SHP77 treated with DMSO at 0.1 percent for 48 hours (cell line): Measurements from ENCODE around the gene WWOX.

Experiments used
- DNase-seq: peaks from one replicate; lab custom pipeline; 2025; lab: John Stamatoyannopoulos, UW

The WWOX gene

DNA sequence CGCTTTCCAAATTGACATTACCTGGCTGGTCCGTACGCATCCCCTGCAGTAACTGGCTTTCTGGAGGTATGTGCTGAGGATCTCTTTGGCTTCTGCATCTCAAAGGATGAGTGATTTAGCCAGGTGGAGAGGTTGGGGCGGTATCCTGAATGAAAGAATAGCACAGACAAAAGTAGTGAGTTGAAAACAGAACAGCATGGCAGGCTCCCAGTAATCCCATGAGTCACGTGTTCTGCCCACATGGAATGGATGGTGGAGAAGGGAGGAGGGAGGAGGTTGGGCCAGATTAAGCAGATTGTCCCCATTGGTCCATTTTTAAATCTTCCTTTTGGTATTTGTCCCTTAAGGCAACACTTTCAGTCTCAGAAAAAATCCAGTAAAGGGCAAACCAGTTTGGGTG is 176.0 kb downstream of the WWOX start:
- no peak for DNase-seq

DNA sequence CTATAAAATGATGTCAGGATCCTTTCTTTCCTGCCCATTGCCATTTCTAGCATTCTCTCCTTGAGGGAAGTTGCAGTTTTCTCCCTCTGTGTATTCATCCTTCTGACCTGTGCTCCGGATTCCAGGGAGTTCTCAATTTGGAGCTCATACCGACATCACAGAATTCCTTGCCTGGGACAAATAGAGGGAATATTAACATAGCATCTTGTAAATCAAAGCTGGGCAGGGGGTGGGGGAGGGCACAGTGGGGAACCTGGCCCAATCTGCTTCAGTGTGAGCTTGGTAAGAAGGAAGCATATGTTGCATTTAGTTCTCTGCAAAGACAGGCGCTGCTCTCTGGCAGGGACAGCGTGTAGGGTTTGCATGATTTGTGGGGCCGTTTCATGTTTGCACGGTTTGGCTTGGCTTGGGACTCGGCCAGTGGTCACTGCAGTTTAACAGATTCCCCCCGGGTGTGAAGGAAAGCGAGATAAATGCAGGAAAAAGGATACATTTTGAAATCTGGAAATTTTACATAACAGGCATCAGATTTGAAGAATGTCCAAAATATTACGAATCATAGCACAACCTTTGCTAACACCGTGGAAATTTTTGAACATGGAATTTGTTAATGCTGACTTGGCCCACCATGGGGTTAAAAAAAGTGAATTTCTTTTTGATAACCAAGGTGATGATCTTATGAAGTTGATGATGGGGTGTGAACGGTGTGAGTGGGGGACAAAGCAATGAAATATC is 178.0 kb downstream of the WWOX start:
- no peak for DNase-seq

DNA sequence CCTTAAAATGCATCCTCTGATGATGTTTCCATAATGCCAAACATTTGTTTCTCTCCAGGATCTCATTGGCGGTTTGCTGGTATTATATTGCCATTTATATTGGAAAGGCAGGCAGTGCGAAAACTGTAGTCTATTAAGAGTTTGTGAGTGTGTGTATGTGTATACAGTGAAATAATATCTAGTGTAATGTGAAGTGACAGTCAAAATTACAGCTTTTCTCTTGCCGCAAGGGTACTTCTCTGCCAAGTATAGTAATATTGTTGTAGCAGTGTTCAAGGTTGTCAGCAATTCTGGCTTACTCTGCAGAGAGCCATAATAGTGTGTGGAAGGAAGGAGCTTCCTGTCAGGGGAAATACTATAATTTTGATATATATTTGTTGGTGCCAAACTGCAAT is 178.6 kb downstream of the WWOX start:
- no peak for DNase-seq

DNA sequence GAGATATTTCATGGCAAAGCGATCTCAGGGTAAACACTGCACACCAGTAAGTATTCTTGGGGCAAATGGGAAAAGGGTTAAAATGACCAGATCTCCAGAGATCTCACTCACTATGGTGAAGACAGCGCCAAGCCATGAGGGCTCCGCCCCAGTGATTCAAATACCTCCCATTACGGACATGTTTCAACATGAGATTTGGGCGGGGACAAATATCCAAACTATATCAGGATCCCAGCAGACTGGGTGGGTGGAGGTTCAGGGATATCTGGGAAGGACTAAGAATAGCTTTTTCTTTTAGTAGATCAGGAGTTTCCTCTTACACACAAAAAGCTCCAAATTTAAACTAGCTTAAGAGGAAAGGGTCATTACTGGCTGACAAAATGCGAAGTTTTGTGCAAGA is 181.7 kb downstream of the WWOX start:
- no peak for DNase-seq

DNA sequence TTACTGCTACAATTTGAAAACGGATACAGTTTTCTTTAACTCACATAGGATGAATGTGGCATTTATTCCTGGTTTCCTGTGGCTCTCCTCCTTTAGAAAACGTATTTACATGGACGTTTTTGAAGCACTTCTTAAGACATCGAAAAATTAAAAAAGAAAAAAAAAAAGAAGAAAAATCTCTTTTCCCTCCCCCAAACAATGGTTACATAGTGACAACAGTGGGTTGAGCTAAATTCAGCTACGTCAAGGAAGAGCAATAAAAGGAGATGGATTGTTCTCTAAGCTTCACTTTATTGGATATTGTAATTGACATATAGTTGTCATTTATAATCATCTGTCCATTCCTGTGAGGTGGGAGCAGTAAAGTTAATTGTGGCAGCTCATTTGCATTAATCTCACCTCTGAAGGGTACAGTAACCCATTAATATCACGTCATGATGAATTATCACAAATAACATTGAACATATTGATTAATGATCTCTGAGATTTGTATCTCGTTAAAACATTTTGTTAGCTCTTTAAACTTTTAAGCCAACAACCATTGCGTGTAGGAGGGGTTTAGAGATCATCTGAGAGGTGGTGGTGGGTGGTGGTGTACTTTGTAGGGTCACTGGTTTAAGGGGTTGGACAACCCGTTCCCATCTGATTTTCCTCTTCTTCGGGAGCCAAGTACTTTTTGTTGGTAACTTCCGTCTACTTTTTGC is 184.2 kb downstream of the WWOX start:
- DNase-seq = no peak

DNA sequence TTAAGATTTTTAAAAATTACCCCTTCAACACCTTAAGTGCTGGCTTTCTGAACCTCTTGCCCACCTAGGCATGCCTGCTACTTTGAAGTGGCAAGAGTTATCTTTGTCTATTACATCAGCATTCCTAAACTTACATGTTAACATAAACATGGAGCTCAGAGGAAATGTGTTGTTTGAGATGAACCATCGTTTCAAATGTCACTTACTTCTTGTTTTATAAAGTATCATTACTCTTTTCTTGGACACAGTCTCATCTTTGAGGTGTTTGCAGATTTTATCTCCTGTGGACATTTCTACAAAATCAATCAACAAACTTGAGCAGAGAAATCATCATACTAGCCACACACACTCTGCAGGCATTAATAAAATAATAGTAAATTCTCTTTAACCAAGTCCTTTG is 184.9 kb downstream of the WWOX start:
- DNase-seq = no peak

DNA sequence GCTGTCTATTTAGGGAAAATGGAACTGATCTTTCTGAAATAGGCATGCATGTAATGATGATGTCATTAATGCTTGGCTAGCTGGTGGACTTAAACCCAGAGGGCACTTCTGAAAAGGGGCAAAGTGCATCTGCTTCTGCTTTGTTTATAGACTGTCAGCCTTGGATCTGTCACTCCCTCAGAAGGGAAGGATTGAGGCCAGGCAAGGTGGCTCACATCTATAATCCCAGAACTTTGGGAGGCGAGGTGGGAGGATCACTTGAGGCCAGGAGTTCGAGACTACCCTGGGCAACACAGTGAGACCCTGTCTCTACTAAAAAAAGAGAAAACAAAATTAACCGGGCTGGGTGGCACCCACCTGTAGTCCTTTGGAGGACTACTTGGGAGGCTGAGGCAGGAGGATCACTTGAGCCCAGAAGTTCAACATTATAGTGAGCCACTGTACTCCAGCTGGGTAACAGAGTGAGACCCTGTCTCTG is 185.5 kb downstream of the WWOX start:
- no peak for DNase-seq

DNA sequence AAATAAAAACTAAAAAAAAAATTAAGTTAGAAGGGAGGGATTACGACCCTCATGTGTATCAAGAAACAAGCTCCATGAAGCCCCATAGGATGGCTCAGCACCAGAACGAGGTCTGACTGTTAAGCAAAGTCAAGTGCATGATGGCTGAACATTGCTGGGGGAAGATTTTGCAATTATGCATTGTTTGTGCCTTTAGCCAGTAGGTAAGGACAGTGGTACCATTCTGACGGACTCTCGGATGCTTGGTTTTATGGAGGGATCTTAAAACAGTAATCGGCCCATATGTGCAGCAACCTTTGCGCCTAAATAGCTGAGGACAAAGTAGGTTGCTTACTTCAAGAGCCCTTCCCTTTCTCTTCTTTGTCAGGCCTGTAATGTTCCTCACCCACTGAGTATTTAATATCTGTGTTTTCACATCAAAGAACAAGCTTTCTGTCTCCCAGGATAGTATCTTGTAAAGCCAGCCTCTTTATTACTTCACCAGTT is 186.0 kb downstream of the WWOX start:
- no peak for DNase-seq

DNA sequence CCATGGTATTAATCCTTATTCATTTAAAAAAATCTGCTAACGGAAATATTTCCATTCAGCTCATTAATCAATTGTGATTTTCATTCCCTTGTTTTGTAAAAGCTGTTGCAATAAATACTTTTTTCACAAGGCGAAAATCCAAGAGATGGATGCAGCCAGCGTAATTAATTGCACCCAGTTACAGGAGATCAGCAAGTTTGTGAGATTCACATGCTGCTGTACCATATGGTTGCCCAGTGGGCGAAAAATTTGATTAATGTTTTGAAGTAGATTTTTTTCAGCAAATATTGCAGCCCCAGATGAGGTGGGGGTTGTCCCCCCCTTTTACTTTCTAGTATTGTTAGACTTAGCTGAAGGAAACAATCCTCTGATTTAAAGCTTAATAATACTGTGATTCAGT is 186.6 kb downstream of the WWOX start:
- DNase-seq = no peak

DNA sequence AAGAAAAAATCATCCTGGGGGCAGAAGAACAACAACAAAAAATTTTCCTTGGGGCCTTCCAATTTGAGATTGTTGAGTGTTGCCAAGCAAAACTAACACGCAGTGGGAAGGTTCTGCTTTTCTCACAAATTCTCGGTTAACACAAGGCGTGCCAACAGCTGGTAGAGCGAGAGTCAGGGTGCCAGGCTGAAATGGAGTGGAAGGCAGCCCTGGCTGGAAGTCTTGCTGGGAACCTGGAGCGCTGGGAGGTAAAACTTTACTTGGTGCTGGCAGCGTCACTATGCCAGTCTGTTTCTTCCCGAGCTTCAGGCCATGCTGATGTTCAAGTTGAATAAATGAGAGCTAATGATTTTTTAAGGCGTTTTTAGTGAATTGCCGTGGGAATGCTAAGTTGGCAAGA is 189.4 kb downstream of the WWOX start:
- no peak for DNase-seq

DNA sequence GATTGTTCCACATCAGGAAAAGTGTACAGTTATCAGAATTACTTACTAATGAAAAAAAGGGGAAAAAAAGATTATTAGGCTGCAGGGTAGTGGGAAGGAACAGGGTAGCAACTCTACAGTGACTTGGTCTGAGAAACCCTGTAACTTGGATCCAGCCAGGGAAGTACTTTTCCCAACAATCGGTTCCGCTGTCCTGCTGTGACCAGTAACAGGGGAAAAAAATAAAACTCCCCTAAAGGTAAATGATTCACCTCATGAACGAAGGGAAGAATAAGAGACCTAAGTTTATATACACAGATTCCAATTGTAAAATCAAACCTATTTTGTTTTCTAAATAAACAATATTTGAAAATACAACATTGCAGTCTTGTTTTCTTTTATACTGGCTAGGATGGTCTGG is 189.9 kb downstream of the WWOX start:
- no peak for DNase-seq

DNA sequence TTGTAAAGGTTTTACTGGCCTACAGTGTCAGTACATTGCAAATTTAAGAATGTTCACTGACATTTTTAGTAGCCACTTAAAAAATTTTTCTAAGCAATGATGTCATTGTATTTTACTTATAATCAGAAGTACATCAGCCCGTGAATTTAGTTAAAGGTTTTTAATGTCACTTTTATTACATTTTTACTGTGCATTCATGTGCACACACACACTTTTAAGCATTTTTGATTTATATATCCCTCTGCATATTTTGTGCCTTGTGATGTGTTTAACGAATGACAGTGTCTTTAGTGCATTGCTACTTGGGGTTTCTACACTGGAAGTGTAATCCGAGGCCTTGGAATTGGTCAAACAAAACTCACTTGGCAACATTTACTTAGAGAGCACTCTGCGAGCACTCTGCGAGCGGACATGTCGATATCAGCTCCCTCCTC is 190.4 kb downstream of the WWOX start:
- DNase-seq = no peak

DNA sequence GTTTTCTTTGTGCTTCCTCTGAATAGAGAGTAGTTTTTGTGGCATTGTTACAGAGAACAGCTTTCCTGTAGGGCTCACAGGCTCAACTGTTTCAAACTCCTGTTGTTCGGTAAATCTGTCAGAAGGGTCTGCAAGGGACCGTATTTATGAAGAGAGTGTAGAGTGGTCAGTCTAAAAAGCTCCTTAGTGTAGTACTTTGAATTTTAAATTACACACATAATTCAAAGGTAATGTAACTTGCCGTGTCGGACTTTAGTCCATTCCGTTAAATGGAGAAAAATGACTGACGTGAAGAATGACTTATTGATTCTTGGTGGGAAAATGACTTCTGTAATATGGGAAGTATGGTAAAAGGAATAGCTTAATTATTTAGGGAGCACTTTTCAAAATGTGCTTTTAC is 190.9 kb downstream of the WWOX start:
- peak; percentile 65 for DNase-seq

DNA sequence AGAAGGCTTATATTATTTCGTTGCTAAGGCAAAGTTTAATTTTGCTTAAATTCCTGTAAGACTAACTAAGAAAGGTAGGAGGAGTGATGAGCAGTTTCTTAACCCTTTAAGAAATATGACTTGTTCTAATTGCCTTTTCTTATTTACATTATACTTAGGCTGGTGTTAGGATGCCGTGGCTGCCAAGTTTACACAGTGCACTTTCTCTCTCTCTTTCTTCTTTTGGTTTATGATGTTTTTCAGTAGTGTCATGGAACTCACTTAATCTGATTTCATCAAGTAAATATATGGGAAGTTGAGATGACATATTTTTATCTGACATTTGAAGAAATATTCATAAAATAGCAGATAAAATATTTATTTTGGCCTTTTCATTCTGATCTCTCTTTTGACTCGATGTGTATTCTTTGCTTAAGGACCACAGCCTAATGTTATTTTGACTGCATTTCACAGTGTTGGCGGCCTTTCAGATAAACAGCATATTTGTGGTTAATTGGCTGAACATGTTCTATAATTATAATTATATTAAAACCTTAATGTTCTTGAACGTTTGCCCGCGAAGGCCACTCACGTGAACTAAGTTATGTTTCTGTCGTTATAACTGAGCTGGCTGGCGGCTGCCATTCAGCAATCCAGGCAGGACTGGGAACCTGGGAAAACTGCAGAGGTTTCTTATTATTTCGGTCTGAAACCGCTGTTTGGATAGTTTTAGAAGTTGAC is 191.6 kb downstream of the WWOX start:
- peak; percentile 49 for DNase-seq

DNA sequence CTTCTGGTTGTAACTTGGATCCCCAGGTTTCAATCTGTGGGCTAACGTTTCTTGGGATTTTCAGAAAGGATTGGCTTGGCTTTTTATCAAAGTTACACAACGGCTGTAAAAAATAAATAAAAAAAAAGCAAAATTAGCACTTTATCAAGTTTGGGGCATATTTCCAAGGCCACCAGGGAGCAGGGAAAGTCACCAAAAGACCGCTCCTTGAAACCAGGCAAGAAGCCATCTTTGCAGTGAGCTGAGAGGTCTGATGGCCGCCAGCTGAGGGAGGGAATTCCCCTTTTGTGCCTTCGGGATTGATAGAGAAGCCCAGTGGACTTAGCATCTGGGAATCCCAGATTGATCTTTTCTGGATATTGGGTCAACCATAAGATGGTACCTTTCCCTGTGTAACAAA is 192.2 kb downstream of the WWOX start:
- no peak for DNase-seq

DNA sequence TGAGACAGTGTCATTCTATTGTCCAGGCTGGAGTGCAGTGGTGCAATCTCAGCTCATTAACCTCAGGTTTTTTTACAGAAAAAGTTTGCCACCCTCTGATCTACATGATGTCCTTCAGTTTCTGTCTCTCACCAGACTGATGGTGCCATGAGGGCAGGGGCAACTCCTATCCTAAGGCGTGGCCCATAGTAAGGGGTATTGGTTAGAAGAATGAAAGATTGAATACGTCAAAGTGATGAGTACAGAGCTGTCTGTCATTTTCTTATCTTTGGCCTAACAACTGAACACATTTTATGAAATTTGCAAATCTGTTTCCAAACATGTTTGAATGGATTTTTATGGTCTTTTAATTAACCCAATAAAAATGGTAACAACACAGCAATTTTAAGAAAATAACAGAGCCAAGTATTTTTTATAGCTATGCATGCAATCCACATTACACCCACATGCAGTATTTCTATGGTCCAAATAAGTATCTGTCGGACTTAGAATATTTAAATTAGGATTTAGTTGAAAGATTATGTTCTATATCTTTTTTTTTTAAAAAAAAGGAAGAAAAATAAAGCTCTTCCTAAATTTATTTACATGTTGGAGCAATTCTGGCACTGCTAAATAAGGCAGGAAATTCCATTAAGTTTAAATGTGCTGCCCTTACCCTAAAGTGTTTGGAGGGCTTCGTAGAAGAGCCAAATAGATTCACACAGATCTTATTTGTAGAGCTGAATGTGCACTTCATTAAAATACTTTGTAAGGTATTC is 192.8 kb downstream of the WWOX start:
- DNase-seq = no peak

DNA sequence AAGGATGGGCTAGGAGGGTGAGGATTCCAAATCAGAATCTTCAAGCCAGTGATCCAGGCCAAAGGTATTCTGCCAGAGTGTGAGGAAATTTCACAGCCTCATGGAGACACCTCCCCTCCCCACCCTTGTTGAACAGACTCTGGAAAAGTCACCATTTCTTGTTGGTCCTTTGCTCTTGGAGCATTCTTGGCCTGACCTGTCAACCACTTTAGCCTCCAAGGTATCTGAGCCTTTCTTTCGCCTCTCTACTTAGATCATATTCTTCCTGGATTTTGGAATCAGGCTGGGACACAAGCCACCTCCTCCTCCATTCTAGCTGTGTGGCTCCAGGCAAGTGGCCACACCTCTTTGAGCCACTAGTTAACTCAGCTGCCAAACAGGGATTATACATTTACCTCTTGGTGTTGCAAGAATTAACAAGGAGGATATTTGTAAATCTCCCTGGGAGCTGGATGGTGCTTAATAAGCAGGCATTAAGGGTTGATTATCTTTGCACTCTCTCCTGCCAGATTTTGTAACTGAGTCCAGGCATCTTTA is 193.5 kb downstream of the WWOX start:
- DNase-seq = no peak

DNA sequence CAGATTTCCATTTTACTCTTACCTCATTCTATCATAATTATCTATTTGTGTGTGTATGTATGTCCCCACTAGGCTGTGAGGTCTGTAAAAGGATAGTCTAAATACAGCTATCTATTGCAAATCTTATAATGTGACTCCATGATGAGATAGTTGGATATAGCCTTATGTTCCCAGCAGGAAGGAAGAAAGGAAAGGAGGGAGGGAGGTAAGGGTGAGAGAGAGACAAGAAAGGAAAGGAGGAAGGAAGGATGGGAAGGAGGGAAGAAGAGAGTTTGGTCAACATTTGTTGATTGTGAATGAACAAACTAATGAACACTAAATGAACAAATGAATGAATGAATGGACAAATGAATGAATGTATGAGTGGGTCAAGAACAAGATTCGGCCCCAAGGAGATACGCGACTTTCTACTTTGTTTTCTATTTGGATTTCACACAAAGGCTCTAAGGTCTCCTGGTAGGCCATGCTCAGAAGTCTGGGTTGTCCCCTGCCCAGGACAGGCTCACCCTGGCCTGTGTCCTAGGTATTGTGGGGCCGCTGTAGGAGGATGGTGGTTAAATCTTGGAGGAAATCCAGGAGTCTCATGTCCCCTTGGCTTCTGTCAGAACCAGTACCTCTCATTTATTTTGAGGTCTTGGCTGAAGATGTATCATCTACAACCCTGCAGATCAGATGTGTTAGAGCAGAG is 195.2 kb downstream of the WWOX start:
- no peak for DNase-seq

DNA sequence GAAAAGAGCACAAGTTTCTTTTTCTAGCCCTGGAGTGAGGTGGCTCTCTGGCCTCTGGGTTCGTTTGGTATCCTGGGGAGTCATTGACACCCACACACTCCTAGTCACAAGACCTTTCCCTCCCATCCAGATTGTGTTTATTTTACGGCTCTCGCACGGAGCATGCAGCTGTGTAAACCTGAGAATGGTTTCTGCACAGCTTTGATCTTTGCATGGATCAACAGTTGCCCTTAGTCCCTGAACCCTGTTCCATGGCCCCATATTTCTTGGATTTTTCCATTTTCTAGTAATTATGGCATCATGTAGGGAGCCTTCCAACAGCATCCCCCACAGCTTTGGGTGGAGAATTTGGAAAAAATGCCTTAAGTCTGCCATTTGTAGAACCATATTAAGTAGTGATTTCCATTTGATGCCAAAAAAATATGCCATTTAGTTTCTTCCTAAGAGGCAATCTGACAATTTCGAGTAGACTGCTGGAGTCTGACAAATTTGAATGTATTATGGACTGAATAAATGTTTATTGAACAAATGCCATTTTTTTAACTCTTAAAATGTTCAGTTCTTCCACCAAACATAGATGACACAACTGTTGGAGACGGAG is 197.7 kb downstream of the WWOX start:
- peak; percentile 96 for DNase-seq

DNA sequence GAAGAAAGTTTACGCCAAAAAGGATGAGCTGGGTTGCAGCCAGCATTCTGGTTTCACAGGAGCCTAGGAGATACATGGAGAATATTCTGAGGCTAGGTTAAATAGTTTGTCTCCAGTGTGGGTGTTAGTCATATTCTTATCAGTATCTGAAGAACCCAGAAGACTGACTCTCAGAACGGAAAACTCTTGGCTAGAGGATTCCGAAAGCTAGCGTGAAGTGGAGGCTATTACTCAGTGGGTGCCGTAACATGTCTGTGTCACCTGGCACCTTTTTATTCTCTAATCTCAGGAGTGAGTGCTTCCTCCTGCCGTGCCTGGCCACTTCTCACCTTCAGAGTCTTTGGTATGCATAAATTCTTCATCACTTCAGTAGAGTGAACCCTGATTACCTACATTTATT is 199.5 kb downstream of the WWOX start:
- no peak for DNase-seq

DNA sequence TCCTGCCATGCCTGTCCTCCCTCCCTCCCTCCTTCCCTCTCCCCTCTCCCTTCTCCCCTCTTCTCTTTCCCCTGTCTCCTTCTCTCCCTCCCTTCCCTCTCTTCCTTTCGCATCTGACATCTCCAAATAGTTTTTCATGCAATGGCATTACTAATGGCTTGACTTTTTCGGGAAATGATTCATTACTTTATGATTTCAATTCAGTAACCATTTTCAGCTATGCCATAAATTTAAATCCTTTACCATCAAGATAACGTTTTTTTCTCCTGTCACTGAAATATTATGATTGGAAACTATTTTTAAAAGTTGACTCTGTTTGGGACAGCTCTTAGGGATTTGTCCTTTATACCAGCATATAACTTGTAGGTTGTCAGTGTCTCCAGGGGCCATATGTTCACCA is 201.0 kb downstream of the WWOX start:
- no peak for DNase-seq
